Activated CD4-positive, alpha-beta T cell treated with anti-CD3 and anti-CD28 coated beads for 24 hours (primary cell): Measurements from ENCODE around the gene TRIM62.
A peak's percentile ranks its signal among the peaks of the same experiment; 100 is the strongest.
"Not testable (repeated sequence)": the region's sequence is repeated elsewhere in the genome, so short reads cannot be mapped to it uniquely, and the experiment has no call there.

ENCODE experiments used
- DNase-seq, 2 donors: peaks; one replicate each; pipeline ENCODE4 v3.0.0-alpha.2; 2020; ENCODE audit warnings: low read depth in 2 of 2

TRIM62 gene

DNA sequence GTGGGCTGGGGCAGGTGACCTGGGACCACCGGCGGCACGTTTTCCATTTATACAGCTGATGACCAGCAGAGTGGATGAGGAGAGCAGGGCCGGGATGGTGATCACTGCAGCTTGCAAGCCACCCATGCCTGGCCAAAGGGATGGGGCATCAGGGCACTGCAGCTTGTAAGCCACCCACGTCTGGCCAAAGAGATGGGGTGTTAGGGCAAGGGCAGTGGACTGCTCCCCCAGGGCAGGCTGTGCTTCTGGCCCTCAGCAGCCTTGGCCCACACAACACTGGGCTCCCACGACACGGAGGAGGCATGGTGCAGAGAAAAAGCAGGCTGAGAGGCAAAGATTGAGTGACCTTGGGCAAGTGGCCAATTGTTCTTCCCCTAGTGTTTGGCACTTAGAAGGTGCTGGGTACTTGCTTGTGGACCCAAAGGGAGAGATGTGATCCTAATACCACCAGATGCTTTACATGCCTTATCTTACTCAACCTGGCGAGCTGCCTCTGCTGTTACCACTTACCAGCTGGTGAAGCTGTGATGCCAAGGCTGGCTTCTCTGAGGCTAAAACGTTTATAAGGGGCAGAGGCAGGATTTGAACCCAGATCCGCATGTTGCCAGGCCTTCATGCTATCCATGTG is 48.3 kb downstream of the TRIM62 start:
- DNase-seq = no peak

DNA sequence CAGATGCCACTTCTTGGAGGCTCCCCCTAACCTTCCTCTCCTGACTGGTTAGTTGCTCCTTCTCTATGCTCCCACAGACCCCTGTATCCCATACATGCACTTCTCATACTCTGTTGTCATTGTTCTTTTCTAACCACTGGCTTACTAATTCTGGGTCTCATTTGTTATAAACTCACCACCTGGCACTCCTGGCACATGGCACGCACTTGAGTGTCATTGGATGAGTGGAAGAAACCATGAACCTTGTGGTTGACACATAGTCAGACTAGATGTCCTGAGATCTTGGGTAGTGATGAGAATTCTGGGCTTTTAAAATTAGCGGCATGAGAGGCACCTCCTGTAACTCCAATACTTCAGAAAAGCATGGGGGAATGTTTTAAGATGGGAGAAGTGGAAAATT is 49.3 kb downstream of the TRIM62 start:
- DNase-seq = no peak

DNA sequence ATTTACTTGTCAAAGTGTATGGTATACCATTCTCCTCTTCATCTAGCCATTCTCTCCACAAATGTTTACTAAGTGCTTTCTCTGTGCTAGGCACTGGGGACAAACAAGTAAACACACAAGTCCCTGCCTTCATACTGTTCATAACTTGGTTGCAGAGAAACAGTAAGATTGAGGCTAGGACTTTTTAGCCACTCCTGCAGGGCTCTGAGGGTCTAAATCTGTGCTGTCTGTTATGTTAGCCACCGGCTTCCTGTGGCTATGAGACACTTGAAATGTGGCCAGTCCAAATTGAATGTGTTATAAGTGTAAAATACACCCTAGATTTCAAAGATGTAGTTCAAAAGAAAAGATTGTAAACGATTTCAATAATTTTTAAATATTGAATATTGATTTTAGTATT is 50.7 kb downstream of the TRIM62 start:
- no peak for DNase-seq

GRCh38 chr1:33130297-33130696 is 51.5 kb downstream of the TRIM62 start:
- no peak for DNase-seq

DNA sequence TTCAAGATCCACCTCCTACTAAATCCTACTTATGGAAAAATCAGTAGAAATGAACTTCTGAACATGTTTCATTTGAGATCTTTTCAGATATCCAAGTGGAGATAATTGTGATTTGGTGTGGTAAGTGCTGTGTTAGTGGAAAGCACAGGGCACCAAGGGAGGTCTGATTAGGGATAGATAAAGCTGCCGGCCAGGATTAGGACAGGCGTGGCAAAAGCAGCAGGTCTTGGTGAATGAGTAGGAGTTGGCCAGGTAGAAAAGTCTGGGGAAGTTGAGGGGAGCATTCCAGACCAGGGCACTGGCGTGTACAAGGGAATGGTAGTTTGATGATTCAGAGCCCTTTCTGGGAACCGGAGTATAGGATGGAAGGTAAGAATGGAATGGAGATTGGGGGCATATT is 53.1 kb downstream of the TRIM62 start:
- DNase-seq = no peak

GRCh38 chr1:33127001-33127823 is 54.6 kb downstream of the TRIM62 start:
- DNase-seq = peak; percentile 96 to 98

GRCh38 chr1:33126411-33127000 is 55.3 kb downstream of the TRIM62 start:
- DNase-seq = no peak

GRCh38 chr1:33124647-33125046 is 57.2 kb downstream of the TRIM62 start:
- DNase-seq = not testable (repeated sequence)

- DNase-seq = no peak
Measured at GRCh38 chr1:33123266-33123665, 58.6 kb downstream of the TRIM62 start.

GRCh38 chr1:33122483-33123178 is 59.2 kb downstream of the TRIM62 start:
- DNase-seq = no peak

DNA sequence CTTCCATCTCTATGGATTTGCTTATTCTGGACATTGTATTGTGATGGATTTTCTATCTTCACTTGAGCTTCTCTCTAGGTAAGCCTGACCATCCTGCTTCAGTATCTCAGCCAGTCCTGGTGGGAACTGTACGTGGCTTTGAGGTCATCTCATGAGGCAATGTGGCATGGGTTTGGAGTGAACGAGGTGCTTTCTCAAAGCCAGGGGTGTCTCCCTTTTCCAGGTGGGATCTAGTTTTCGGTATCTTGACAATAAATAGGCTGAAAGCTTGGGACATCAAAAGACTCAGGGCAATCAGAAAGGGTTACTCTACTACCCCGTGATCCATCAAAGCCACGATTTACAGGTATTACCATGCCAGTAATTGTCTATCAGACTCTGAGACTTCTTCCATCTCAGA is 60.1 kb downstream of the TRIM62 start:
- DNase-seq = no peak

DNA sequence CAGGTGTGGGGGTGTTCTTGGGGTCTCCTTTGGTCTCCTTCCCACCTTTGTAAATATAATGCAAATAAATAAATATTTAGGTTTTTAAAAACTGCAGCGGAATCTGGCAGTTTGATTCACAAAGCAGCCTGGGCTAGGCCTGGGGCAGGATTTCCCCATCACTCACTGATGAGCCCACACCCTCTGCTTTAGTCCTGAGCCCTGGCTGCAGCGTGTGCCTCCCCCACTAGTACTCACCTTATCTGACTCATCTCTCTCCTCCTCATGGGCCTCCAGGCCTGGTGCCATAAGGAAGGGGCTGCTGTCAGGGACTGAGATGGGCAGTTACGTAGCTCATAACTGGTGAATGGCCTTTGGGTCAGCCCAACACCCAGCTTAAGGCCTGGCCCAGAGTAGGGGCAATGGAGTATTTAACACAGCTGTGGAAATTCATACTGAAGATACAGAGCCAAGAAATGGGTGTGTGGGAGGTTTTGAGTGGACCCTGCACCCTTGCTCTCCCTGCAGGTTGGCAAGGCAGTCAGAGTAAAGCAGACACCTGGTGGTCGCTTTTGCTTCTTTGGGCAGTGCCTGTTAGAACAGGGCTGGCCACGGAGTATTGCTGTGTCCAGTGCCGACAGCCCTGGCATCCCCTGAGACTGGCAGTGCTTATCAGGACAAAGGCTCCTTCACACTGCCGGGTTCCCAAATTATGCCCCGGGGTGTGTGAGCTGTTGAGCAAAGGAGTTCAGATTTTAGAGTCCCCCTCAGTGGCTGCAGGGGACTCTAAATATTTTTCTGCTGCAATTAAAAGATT is 61.2 kb downstream of the TRIM62 start:
- DNase-seq = no peak

GRCh38 chr1:33119532-33120217 is 62.2 kb downstream of the TRIM62 start:
- no peak for DNase-seq

DNA sequence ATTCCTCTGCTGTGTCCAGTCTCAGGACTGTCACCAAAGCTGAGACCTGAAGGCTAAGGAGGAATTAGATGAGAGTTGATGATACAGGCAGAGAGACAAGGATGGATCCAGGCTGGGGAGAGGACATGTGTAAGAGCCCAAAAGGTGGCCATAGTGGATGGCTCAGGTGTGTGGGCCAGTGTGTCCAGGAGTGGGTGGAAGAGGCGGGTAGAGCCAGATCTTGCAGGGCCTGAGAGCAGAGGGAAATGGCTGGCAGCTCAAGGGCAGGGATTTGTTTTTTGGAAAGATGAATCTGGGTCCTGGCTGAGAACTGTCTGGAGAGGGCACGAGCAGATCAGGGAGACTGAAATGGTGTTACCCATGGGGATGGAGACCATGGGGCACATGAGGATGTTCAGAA is 62.8 kb downstream of the TRIM62 start:
- DNase-seq = no peak

DNA sequence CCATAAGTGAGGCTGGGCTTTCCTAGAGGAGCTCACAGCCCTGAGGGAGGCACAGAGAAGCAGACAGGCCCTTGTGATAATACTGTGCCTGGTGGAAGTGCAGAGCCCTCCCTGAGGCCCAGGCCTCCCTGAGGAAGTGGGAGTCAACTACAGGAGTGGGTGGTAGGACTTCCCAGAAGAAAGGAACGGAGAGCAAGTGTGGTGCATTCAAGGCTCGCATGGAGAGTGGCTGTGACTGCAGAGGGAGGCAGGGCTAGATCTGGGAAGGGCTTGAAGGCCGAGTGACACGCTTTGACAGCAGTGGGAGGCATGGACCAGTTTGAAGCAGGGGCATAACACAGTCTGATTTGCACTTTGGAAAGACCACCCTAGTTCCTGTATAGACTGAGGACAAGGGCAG is 63.6 kb downstream of the TRIM62 start:
- no peak for DNase-seq

- DNase-seq = no peak
Measured at GRCh38 chr1:33117440-33118085, 64.3 kb downstream of the TRIM62 start.

DNA sequence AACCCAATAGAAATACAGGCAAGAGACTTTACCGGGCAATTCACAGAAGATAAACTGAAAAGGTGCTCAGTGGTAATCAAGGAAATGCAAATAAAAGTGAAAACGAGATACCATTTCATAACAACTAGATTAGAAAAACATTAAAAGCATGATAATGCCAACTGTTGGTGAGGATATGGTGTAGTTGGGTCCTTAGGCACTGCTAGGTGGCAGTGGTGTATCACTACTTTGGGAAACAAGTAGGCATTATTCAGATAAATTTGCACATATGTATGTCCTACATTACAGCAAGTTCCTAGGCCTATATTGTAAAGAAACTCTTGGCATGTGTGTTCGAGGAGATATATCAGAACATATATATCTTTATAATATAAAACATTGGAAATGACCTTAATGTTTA is 69.9 kb downstream of the TRIM62 start:
- no peak for DNase-seq

- DNase-seq = no peak
Measured at GRCh38 chr1:33110477-33110876, 71.4 kb downstream of the TRIM62 start.

DNA sequence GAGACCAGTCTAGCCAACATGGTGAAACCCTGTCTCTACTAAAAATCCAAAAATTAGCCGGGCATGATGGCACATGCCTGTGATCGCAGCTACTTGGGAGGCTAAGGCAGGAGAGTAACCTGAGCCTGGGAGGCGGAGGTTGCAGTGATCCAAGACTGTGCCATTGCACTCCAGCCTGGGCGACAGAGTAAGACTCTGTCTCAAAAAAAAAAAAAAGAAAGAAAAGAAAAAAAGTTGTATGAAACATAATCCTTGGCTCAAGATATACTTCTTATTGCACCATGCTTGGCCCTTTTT is 81.8 kb downstream of the TRIM62 start:
- DNase-seq = not testable (repeated sequence)

- DNase-seq = peak; percentile 29 to 41
Measured at GRCh38 chr1:33099290-33100118, 82.3 kb downstream of the TRIM62 start.
